Stimulated activated CD8-positive, alpha-beta memory T cell treated with anti-CD3 and anti-CD28 coated beads, Interleukin-12 subunit alpha, Interleukin-12 subunit beta, amount 100 ng/mL, for 1 hour (primary cell): ENCODE results near the gene FOXP4.

Experiments
- DNase-seq: peaks from one replicate; pipeline ENCODE4 v3.0.0-alpha.2; 2020; ENCODE audit warnings: low read depth

The FOXP4 gene

DNA sequence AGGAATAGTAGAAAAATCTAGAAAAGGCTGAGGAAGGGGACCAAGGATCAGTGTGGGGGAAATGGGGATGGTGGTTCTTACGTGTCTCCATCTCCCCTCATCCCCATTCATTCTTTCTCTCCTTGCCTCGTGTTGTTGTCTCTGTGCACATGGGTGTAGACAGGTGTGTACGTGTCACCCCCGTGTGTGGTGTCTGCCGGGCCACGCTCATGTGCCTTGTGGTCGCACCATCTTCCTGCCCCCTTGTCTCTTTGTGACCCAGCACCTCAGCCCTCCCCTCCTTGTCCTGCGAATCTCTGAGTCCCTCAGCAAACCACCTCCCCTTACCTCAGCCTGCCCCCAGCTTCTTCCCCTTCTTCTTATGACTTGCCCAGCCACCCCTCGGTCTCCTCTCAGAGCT, 39.4 kb downstream of the FOXP4 start:
- no peak for DNase-seq

- DNase-seq = no peak
These were observed 40.2 kb downstream of the FOXP4 start for GRCh38 chr6:41586252-41587007.

GRCh38 chr6:41587131-41587879, 41.1 kb downstream of the FOXP4 start:
- DNase-seq = no peak

- no peak for DNase-seq
These were observed 41.9 kb downstream of the FOXP4 start for GRCh38 chr6:41588111-41588510.

DNA sequence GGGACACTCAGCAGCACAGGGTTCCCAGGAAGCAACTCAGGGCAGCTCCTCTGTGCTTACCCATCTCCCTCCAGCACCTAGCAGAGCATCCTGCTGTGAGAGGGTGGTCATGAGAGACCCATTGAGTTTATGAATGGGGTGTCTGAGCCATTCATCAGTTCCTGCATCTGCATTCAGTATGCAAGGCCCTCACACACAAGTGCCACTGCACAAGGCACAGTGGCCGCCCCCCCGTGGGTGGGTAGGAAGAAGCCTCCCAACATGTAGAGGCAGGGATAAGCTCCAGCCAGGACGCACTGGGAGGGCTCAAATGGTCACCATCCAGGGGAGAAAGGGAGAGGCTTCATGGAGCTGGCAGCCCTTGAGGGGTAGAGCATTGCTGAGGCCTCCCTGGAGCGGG, 43.0 kb downstream of the FOXP4 start:
- no peak for DNase-seq

GRCh38 chr6:41589636-41590622, 43.7 kb downstream of the FOXP4 start:
- DNase-seq = no peak

- no peak for DNase-seq
These were observed 44.9 kb downstream of the FOXP4 start for GRCh38 chr6:41591122-41591521.

GRCh38 chr6:41591859-41592502, 45.8 kb downstream of the FOXP4 start:
- peak; percentile 63 for DNase-seq

- no peak for DNase-seq
These were observed 47.2 kb downstream of the FOXP4 start for GRCh38 chr6:41593406-41593805.

GRCh38 chr6:41593839-41594238, 47.7 kb downstream of the FOXP4 start:
- no peak for DNase-seq

DNA sequence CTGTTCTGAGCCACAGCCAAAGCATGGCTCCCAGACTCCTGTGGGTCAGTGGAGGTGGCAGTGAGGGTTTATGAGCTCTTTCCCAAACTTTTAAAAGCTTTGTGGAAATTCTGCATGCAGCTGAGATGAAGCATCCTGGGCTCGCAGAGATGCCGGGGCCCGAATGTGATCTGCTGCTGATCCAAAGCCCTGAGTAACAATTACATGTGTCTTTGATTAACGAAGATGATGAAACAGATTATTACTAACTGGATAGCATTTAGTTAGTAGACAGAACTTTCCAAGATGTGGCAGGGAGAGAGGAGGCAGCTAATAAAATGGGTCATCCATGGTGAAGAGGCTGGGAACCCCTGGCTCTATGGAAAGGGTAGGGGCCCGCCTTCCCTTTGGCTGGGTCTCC, 48.1 kb downstream of the FOXP4 start:
- no peak for DNase-seq

- DNase-seq = no peak
These were observed 48.6 kb downstream of the FOXP4 start for GRCh38 chr6:41594766-41595165.

- DNase-seq = no peak
These were observed 49.0 kb downstream of the FOXP4 start for GRCh38 chr6:41595166-41595565.

- DNase-seq = no peak
These were observed 50.0 kb downstream of the FOXP4 start for GRCh38 chr6:41596096-41596685.

GRCh38 chr6:41596807-41597206, 50.6 kb downstream of the FOXP4 start:
- DNase-seq = no peak

- DNase-seq = no peak
These were observed 51.2 kb downstream of the FOXP4 start for GRCh38 chr6:41597246-41598000.

- no peak for DNase-seq
These were observed 52.5 kb downstream of the FOXP4 start for GRCh38 chr6:41598670-41599014.

- DNase-seq = no peak
These were observed 53.1 kb downstream of the FOXP4 start for GRCh38 chr6:41599015-41599851.

DNA sequence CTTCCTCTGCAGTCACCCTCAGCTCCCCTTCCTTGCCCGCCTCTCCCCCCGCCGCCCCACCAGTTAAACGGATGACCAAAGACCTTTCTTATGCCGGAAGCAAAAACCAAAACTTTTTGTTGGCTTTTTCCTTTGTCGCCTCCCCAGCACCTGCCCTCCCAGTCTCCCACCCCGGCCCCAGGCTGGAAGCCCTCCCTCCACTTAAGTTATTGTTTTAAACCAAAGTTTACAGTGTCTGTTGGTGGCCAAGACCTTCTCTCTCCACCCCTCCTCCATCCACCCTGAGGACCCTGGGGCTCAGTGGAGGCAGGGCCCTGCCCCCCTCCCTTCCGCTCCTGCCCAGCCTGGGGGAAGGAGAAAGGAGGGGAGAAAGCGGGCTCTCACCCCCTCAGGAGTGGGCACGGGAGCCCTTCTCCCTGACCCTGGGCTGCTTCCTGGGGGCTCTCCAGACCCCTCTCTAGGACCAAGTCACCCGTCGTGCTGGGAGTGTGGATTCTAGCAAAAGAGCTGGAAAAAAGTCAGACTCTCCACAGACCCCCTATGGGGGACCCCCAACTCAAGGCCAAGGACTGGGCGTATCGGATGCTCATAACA, 53.8 kb downstream of the FOXP4 start:
- no peak for DNase-seq
